GM19099 (cell line): ENCODE results near the gene TMEM52B.

Experiments
- POLR2A ChIP-seq: IDR thresholded peaks from 3 replicates; pipeline ENCODE4 v1.6.1; 2011; ENCODE audit warnings: low read depth; ENCODE audit not compliant: insufficient read length; ENCODE audit errors: extremely low read depth

The TMEM52B gene

GRCh38 chr12:10178821-10179220 lies at the start of gene TMEM52B:
Gene TMEM52B, plus strand, starts transcription at chr12:10179032. Its CDS starts 543 bp downstream, at chr12:10179575.
- TF ChIP-seq POLR2A, result no peak

GRCh38 chr12:10130042-10130441 lies 48.8 kb upstream of the TMEM52B start, which contains the start of gene CLEC7A:
Gene CLEC7A, minus strand, starts transcription at chr12:10130199. Its CDS starts 117 bp downstream, at chr12:10130082.
- no peak for TF ChIP-seq POLR2A

GRCh38 chr12:10131111-10131690 lies 47.6 kb upstream of the TMEM52B start:
- no peak for TF ChIP-seq POLR2A

- no peak for TF ChIP-seq POLR2A
Observed at GRCh38 chr12:10132850-10133370, 45.9 kb upstream of the TMEM52B start.

- TF ChIP-seq POLR2A, result no peak
Observed at GRCh38 chr12:10135126-10135525, 43.7 kb upstream of the TMEM52B start.

- no peak for TF ChIP-seq POLR2A
Observed at GRCh38 chr12:10136637-10137205, 42.1 kb upstream of the TMEM52B start.

GRCh38 chr12:10140001-10140400 lies 38.8 kb upstream of the TMEM52B start:
- no peak for TF ChIP-seq POLR2A

GRCh38 chr12:10142976-10143589 lies 35.7 kb upstream of the TMEM52B start:
- TF ChIP-seq POLR2A, result no peak

GRCh38 chr12:10147714-10148403 lies 31.0 kb upstream of the TMEM52B start:
- TF ChIP-seq POLR2A, result no peak

- TF ChIP-seq POLR2A, result no peak
Observed at GRCh38 chr12:10151621-10152020, 27.2 kb upstream of the TMEM52B start.

GRCh38 chr12:10153271-10154144 lies 25.3 kb upstream of the TMEM52B start:
- no peak for TF ChIP-seq POLR2A

- TF ChIP-seq POLR2A, result no peak
Observed at GRCh38 chr12:10154145-10154496, 24.7 kb upstream of the TMEM52B start.

GRCh38 chr12:10155966-10156365 lies 22.9 kb upstream of the TMEM52B start:
- no peak for TF ChIP-seq POLR2A

- TF ChIP-seq POLR2A, result no peak
Observed at GRCh38 chr12:10158406-10158805, 20.4 kb upstream of the TMEM52B start.

- TF ChIP-seq POLR2A, result no peak
Observed at GRCh38 chr12:10159280-10159679, 19.6 kb upstream of the TMEM52B start.
